ENCODE data around the gene PARL.
A peak's percentile ranks its signal among the peaks of the same experiment; 100 is the strongest.
"Not testable (repeated sequence)": the region's sequence is repeated elsewhere in the genome, so short reads cannot be mapped to it uniquely, and the experiment has no call there.

The PARL gene

DNA sequence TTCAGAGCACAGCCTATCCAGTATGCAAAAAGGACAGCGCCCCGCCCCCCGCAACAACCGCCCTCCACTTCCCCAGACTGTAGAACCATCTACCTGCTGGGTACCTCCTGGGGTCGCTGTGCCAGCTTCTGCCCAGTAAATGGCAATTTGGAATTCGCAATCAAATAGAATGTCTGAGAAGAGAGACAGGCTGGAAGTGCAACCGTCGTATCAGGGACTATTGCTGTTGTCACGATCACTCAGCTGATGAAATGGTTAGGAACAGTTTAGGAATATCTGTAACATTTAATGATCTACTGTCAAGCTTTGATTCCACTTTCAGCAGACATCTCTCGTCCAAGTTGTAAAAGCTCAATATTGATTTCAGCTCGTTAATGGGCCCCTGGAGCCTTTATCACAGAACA lies 13.3 kb upstream of the PARL start:
- no peak for FAIRE-seq

- FAIRE-seq = no peak
These were observed 12.9 kb upstream of the PARL start for GRCh38 chr3:183897606-183898005.

DNA sequence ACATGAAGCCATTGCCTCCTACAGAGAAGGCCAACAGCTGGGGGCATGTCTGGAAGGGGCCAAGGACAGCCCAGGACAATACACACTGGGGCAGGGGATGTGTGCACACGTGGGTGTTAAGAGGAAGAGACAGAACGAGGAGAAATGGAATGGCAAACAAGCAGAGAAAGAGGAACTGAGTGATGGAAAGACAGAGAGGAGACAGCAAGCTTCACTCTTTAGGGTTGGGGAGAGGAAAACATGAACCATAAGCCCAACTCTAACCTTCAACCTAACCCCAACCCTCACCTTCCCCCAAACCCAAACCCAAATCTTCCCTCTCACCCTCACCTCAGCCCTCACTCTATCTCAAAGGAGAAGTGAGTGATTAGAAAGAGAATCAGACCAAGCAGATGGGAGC lies 11.9 kb upstream of the PARL start:
- FAIRE-seq = no peak

DNA sequence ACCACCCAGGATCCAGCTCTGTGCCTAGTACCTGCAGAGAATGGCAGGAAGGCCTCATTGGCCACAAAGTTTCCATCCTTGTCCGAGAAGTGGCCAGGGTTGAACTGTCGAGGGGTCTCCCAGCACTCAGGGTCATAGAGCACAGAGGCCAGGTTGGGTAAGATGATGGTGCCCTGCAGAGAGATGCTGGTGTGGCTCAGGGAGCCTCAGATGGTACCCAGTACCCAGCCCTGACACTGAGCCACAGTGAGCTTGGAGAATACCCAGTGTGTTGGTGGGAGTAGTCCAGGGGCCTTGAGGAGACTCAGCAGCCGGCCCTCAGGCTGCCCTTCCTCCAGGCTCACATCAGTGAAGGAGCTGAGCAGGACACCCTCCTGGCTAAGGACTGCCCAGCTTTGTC lies 11.5 kb upstream of the PARL start:
- FAIRE-seq = no peak

GRCh38 chr3:183895774-183896173 lies 11.1 kb upstream of the PARL start:
- no peak for FAIRE-seq

DNA sequence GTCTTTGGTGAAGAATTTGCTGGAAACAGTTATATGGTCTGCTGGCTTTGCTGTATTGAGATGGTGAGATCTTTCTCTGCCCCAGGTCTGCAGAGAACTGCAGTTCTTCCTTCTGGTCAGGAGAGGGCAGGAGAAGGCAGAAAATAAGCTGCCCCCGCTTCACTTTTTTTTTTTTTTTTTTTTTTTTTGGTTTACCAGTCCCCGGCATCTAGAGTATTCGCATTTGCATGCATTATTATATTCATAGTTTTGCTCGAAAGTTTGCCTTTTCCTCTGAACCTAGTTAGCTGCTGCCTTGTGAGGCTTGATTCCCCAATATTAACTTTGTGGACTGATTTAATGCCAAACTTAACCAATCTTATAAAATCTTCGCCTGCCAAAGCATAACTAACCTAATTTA lies 10.6 kb upstream of the PARL start:
- peak; percentile 91 for FAIRE-seq

DNA sequence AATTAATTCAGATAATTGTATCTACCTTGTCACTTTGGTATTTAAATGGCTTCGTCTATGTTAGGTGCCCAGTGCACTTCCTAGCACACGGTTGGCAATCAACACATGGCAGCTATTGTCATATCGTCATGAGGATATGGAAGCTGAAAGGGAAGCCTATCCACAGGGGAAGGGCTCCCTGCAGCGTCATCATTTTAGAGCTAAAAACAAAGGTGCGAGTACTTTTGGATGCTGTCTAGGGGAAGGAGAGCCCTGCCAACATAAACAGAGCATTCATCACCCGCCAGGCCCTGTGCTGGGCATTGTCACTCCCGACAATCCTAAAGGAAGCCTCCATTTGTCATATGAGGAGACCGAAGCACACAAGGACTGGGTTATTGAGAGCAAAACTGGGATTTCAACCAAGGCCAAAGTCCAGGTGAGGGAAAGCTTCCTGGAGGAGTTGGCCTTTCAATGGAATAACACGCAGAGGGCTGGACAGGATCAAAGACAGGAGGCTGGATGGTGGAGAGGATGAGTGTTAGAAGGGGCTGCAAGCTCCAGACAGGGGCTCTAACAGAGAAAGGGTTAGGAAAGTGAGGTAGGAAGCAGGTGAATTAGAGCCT lies 8.0 kb upstream of the PARL start:
- FAIRE-seq = no peak

- no peak for FAIRE-seq
These were observed 1.1 kb upstream of the PARL start for GRCh38 chr3:183885766-183886165.

DNA sequence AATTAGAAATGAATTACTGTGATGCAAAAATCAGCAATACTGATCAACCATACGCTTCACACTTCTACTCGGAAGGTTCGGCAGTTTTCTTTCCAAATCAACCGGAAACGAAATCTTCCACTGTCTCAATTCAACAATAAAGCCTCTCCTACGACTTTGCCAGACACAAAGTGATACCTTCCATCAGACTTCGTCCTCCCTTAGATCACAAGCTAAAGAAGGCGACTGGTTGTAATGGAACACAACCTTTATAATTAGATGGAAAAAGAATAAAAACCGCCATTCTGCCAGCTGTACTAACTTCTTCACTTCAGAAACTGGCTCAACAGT lies 618 bp downstream of the PARL start:
- FAIRE-seq = no peak

DNA sequence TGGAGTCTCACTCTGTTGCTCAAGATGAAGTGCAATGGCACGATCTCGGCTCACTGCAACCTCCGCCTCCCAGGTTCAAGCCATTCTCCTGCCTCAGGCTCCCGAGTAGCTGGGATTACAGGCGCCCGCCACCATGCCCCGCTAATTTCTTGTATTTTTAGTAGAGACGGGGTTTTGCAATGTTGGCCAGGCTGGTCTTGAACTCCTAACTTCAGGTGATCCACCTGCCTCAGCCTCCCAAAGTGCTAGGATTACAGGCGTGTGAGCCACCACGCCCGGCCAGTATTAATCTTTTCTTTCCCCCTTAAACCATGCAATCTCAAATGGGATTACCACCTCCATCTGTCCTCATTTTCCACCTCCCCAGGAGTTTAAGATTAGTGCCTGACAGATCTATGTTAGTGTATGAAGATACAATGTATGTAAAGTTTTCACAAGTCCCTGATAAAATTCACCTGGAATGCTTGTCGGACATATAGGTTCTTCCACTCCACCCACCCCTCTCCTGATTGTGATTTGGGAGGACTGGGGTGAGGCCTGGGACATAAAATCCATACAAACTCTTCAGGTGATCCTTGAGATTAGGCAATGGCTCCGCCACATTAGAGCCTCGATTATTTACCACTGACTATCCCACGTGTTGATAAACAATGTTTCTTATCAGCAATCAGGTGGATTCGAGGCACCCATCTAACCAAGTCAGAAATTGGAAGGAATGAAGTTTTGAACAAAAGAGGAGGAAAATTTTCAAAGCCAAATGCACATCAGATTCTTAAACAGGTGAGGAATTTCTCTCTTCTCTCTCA lies 1.2 kb downstream of the PARL start:
- no peak for FAIRE-seq

- FAIRE-seq = no peak
These were observed 4.6 kb downstream of the PARL start for GRCh38 chr3:183880121-183880520.

DNA sequence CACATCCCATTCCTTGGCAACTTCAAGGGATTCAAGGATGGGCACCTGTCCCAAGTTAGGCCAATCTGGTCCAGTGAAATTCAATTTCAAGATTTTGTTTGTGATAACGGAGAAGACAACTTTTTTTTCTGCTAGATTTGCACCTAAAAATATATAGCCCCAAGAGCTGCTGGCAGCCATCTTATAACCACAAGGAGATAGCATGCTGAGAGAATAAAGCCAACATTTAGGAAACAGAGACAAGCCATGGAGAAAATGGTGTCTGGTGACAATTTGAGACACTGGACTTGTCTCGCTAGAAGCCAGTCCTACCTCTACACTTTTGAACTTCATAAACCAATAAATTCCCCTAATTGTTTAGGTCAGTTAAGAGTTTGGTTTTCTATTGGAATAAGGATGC lies 5.4 kb downstream of the PARL start:
- no peak for FAIRE-seq

GRCh38 chr3:183878071-183878470 lies 6.6 kb downstream of the PARL start:
- FAIRE-seq = no peak

GRCh38 chr3:183877227-183877626 lies 7.5 kb downstream of the PARL start:
- FAIRE-seq = not testable (repeated sequence)

GRCh38 chr3:183875411-183875810 lies 9.3 kb downstream of the PARL start:
- no peak for FAIRE-seq

DNA sequence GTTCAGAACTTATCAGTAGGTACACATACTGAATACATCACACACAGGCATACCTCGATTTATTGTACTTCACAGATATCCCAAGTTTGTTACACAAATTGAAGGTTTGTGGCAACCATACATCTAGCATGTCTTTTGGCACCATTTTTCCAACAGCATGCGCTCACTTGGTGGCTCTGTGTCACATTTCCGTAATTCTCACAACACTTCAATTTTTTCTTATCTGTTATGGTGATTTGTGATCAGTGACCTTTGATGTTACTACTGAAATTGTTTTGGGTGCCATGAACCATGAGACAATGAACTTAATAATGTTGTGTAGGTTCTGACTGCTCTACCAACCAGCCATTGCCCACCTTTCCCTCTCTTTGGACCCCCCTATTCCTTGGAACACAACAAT lies 10.8 kb downstream of the PARL start:
- no peak for FAIRE-seq

DNA sequence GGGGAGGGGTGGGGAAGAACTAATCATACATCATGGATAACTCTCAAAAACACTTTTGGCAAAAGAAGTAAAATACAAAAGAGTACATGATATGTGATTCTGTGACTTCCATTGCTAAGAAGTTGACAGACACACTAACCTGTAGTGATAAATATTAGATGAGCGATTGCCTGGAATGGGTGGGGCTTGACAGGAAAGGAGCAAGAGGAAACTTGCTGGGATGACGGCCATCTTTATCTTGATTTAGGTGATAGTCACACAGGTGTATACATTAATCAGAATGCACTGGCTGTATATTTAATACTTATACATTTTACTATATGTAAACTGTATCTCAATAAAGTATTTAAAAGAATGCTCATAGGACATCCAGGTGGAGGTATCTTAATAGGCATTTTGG lies 13.1 kb downstream of the PARL start:
- no peak for FAIRE-seq

- FAIRE-seq = no peak
These were observed 14.1 kb downstream of the PARL start for GRCh38 chr3:183870563-183870962.

GRCh38 chr3:183868796-183869195 lies 15.9 kb downstream of the PARL start:
- FAIRE-seq = no peak

- no peak for FAIRE-seq
These were observed 22.1 kb downstream of the PARL start for GRCh38 chr3:183862610-183863009.

GRCh38 chr3:183857863-183858262 lies 26.8 kb downstream of the PARL start:
- no peak for FAIRE-seq

DNA sequence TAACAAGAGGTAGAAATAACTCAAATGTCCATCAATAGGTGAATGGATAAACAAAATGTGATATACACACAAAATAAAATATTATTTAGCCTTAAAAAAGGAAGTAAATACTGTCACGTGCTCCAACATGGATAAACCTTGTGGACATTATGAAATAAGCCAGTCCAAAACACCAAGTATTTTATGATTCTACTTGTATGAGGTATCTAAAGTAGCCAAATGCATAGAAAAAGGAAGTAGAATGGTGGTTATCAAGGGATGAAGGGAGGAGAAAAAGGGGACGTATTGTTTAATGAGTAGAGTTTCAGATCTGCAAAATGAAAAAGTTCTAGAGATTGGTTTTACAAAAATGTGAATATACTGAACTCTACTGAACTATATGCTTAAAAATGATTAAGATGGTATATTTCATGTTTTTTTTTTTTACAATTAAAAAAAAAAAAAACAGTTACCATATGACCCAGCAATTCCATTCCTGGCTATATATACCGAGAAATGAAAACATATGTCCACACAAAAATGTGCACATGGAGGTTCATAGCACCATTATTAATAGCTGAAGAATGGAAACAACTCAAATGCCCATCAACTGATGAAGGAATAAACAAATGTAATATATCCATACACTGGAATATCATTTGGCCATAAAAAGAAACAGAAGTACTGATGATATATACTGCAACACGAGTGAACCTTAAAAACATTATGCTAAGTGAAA lies 30.2 kb downstream of the PARL start:
- no peak for FAIRE-seq

GRCh38 chr3:183845608-183846288 lies 38.9 kb downstream of the PARL start:
- FAIRE-seq = no peak

- no peak for FAIRE-seq
These were observed 39.6 kb downstream of the PARL start for GRCh38 chr3:183845090-183845489.
